ENCODE measurements around the gene TSNAX. TPM values are rescaled to one million over a fixed set of nuclear protein-coding genes. Genes with fewer than 3 reads are reported as not detected.

TSNAX gene
- total RNA-seq, 4 donors from 2014 or later: 11.3 to 18.2 (median 14.9) TPM

GRCh38 chr1:231546693-231547092 lies 18.2 kb downstream of the TSNAX start:
- no peaks in the 10 kb centered on the region for H3K4me1 ChIP-seq
- H3K36me3 ChIP-seq: peaks cover 0 to 49% (median 4%) of the 10 kb centered on the region in 3 donors
- no peak for DNase-seq
- H3K27ac ChIP-seq: no peak overlapping the region
- TF ChIP-seq POLR2A (IDR thresholded peaks at IDR 0.05) (no peak), CTCF (IDR thresholded peaks at IDR 0.05) (no peak)
- H3K27me3 ChIP-seq: no peaks in the 10 kb centered on the region
- H3K9me3 ChIP-seq: no peaks in the 10 kb centered on the region
- no peak overlapping the region for H3K4me3 ChIP-seq

GRCh38 chr1:231549733-231550447 lies 21.4 kb downstream of the TSNAX start:
- DNase-seq: no peak
- TF ChIP-seq POLR2A (IDR thresholded peaks at IDR 0.05) (no peak), CTCF (IDR thresholded peaks at IDR 0.05) (no peak)
- no peak overlapping the region for H3K27ac ChIP-seq
- no peaks in the 10 kb centered on the region for H3K9me3 ChIP-seq
- H3K36me3 ChIP-seq: peaks cover 0 to 28% (median 0%) of the 10 kb centered on the region in 3 donors
- H3K4me3 ChIP-seq: no peak overlapping the region
- no peaks in the 10 kb centered on the region for H3K4me1 ChIP-seq
- H3K27me3 ChIP-seq: no peaks in the 10 kb centered on the region

GRCh38 chr1:231550448-231550781 lies 21.9 kb downstream of the TSNAX start:
- DNase-seq: no peak
- TF ChIP-seq CTCF (IDR thresholded peaks at IDR 0.05) (peak in 4 of 6 experiments; percentile 16 to 51 (median 42)), POLR2A (IDR thresholded peaks at IDR 0.05) (no peak)

GRCh38 chr1:231553320-231553719 lies 24.9 kb downstream of the TSNAX start:
- Histone ChIP-seq H3K27ac (no peak overlapping the region), H3K4me1 (no peaks in the 10 kb centered on the region), H3K36me3 (peaks cover 0 to 24% (median 0%) of the 10 kb centered on the region in 3 donors), H3K27me3 (no peaks in the 10 kb centered on the region), H3K9me3 (no peaks in the 10 kb centered on the region), H3K4me3 (no peak overlapping the region)
- TF ChIP-seq CTCF (IDR thresholded peaks at IDR 0.05): no peak
- no peak for TF ChIP-seq POLR2A (IDR thresholded peaks at IDR 0.05)
- no peak for DNase-seq

More at GRCh38 chr1:231550448-231550781, 21.9 kb downstream of the TSNAX start:
- H3K9me3 ChIP-seq: no peaks in the 10 kb centered on the region
- peaks cover 0 to 24% (median 0%) of the 10 kb centered on the region in 3 donors for H3K36me3 ChIP-seq
- H3K27me3 ChIP-seq: no peaks in the 10 kb centered on the region
- H3K4me3 ChIP-seq: no peak overlapping the region
- no peaks in the 10 kb centered on the region for H3K4me1 ChIP-seq
- H3K27ac ChIP-seq: no peak overlapping the region

GRCh38 chr1:231554969-231555368 lies 26.5 kb downstream of the TSNAX start:
- Histone ChIP-seq H3K36me3 (peaks cover 0 to 15% (median 0%) of the 10 kb centered on the region in 3 donors), H3K9me3 (no peaks in the 10 kb centered on the region), H3K4me1 (no peaks in the 10 kb centered on the region), H3K4me3 (no peak overlapping the region), H3K27me3 (no peaks in the 10 kb centered on the region), H3K27ac (no peak overlapping the region)
- DNase-seq: no peak
- TF ChIP-seq POLR2A (IDR thresholded peaks at IDR 0.05) (no peak), CTCF (IDR thresholded peaks at IDR 0.05) (no peak)

All from Peyer's patch (tissue), 4 donors.